ES-I3 (cell line): ENCODE measurements around the gene KPNA2.

ENCODE experiments used
- H3K36me3 ChIP-seq: 2 replicates; pipeline ENCODE4 v1.6.1; 2013; ENCODE audit warnings: mild to moderate bottlenecking, low read length, control low read depth, moderate library complexity; ENCODE audit not compliant: insufficient read depth
- H3K4me1 ChIP-seq: 2 replicates; pipeline ENCODE4 v1.6.1; 2013; ENCODE audit warnings: mild to moderate bottlenecking, control low read depth, low read length; ENCODE audit not compliant: insufficient read depth
- H3K9ac ChIP-seq: 2 replicates; pipeline ENCODE4 v1.6.1; 2013; ENCODE audit warnings: low read depth, mild to moderate bottlenecking, low read length, moderate library complexity
- H3K9me3 ChIP-seq: 2 replicates; pipeline ENCODE4 v1.6.1; 2013; ENCODE audit warnings: mild to moderate bottlenecking, low read length, moderate library complexity; ENCODE audit not compliant: control insufficient read depth, insufficient read depth

Gene KPNA2

DNA sequence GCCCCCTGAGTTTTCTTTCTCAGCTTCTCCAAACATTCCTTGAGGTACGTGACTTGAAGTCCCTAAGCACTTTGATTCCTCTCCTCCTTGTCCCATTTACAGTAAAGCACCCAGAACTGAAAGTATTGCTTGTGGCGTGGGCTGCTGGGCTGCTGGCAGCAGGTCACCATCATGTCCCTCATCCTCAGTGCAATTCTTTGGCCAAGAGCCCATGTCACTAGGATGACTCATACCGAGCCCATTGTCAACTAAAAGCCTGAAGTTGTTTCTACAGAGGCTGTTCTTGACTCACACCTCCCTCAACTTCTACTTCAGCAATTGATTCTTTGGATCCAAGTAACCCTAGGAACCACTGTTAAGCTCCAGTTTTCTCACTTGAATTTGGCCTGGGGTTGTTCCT, 54.3 kb downstream of the KPNA2 start:
- Histone ChIP-seq H3K9ac (no peak overlapping the region), H3K4me1 (peaks cover 17% of the 10 kb centered on the region), H3K9me3 (no peaks in the 10 kb centered on the region), H3K36me3 (no peaks in the 10 kb centered on the region)

DNA sequence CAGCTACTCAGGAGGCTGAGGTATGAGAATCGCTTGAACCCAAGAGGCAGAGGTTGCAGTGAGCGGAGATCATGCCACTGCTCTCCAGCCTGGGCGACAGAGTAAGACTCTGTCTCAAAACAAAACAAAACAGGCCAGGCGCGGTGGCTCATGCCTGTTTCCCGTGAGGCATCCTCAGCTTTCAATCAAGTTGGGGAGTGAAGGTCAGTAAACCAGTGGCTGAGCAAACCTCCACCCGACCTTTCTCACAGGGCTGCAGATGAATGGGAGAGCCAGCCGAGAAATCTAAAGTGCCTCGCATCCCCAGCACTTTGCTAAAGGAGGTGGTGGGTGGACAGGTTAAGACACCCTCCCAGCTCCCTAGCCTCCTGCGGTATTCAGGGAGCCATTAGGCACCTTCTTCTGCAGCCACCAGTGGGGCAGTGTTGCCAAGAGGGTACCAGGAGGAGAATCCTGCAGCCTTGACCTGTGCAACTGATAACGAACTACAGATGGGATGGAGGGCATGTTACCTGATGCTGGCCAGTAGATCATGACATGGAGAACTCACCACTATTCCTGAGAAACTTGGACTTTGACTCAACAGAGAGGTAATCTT, 59.0 kb downstream of the KPNA2 start:
- H3K9ac ChIP-seq = no peak overlapping the region
- peaks cover 8% of the 10 kb centered on the region for H3K4me1 ChIP-seq
- no peaks in the 10 kb centered on the region for H3K36me3 ChIP-seq
- no peaks in the 10 kb centered on the region for H3K9me3 ChIP-seq

DNA sequence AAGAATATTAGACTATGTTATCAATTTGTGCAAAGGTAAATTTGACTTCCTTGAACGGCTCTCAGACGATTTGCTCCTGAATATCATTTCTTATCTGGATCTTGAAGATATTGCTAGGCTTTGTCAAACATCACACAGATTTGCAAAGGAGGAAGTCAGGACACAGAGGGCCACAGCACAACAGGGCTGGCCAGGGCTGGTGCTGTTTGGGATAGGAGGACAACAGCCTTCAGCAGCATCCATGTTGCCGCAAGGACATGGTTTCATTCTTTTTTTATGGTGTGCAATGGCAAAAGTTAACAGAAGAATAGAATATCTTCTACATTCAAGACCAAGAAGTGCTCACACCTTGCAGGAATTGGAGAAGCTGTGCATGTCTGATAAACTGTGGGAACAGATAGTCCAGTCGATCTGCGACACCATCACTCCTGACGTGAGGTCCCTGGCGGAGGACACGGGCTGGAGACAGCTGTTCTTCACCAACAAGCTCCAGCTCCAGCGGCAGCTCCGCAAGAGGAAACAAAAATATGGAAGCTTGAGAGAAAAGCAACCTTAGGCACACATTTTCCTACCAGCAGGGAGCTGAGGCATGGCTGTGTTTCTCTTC, 59.8 kb downstream of the KPNA2 start:
- Histone ChIP-seq H3K36me3 (no peaks in the 10 kb centered on the region), H3K9me3 (no peaks in the 10 kb centered on the region), H3K9ac (no peak overlapping the region), H3K4me1 (peaks cover 1% of the 10 kb centered on the region; the same call in 1 of the 2 replicates)

DNA sequence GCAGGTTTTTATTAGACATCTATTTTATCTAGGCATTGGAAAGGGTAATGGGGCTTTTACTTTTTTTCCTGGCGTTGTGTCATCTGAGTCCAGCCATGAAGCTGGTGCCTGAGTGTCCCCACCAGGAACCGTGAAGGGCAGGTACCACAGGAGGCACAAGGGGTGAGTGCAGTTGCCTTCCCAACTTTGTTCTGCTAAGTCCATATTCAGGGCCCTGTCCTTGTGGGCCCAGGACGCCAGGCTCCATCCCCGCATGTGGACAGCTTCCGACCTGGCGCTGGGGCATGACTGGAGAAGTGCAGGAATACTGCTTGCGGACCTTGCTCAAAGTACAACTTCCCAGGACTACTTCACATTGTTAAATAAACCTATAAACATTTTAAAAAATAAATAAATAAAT, 60.6 kb downstream of the KPNA2 start:
- no peaks in the 10 kb centered on the region for H3K4me1 ChIP-seq
- no peaks in the 10 kb centered on the region for H3K36me3 ChIP-seq
- H3K9me3 ChIP-seq = no peaks in the 10 kb centered on the region
- no peak overlapping the region for H3K9ac ChIP-seq
